K562 treated with DMSO at 1 percent for 12 hours (cell line): ENCODE measurements around the gene OTUB2. TPM values are rescaled to one million over a fixed set of nuclear protein-coding genes. Genes with fewer than 3 reads are reported as not detected.

Experiments used
- total RNA-seq: library from RNA; unstranded; fragments of 300-600 nt; gene quantifications from 2 replicates; pipeline ENCODE4 v1.2.3, GENCODE V29; 2022; ENCODE audit not compliant: insufficient read depth

The OTUB2 gene
- total RNA-seq = 0.26 TPM in 1 of 2 replicates, not detected in the other

GRCh38 chr14:94026173-94026888, at the start of gene OTUB2:
Gene OTUB2, plus strand, starts transcription at chr14:94026340. Its CDS starts 198 bp downstream, at chr14:94026538.

GRCh38 chr14:93976477-93977057, 49.6 kb upstream of the OTUB2 start, which contains the start of gene ASB2:
Gene ASB2, minus strand, starts transcription at chr14:93976570. Its CDS starts 12,031 bp downstream, at chr14:93964539.

GRCh38 chr14:93997082-93997481, 29.1 kb upstream of the OTUB2 start, which contains the start of gene CCDC197:
Gene CCDC197, plus strand, starts transcription at chr14:93997301. Its CDS starts 831 bp downstream, at chr14:93998132.

GRCh38 chr14:94080621-94081385, 54.7 kb downstream of the OTUB2 start, which contains the start of the genes DDX24 and IFI27L1:
Gene DDX24, minus strand, starts transcription at chr14:94081202. Its CDS starts 1,460 bp downstream, at chr14:94079742.
Gene IFI27L1, plus strand, starts transcription at chr14:94081310. Its CDS starts 15,628 bp downstream, at chr14:94096938.

Other genes with a start within 250 kb of the OTUB2 start
- not detected in 2 replicates for gene PRIMA1, start 237.9 kb upstream of the OTUB2 start, total RNA-seq
- gene FAM181A, start 99.0 kb upstream of the OTUB2 start, total RNA-seq = not detected in 2 replicates
- 0.89 and 5.4 TPM in 2 replicates for gene ASB2, start 49.8 kb upstream of the OTUB2 start, total RNA-seq
- gene CCDC197, start 29.0 kb upstream of the OTUB2 start, total RNA-seq = not detected in 2 replicates
- 43.0 and 79.6 TPM in 2 replicates for gene DDX24, start 54.9 kb downstream of the OTUB2 start, total RNA-seq
- gene IFI27L1, start 55.0 kb downstream of the OTUB2 start, total RNA-seq = 33.4 and 57.4 TPM in 2 replicates
- gene IFI27, start 84.4 kb downstream of the OTUB2 start, total RNA-seq = 7.4 and 10.7 TPM in 2 replicates
- gene IFI27L2, start 103.3 kb downstream of the OTUB2 start, total RNA-seq = 7.9 and 31.3 TPM in 2 replicates
- not detected in 2 replicates for gene PPP4R4, start 148.0 kb downstream of the OTUB2 start, total RNA-seq